Measurements from ENCODE around the gene AAR2.

GRCh38 chr20:36272547-36273220 lies 36.4 kb downstream of the AAR2 start:
- no peak for TF ChIP-seq REST (IDR thresholded peaks at IDR 0.05; ENCODE audit: borderline replicate concordance)
- no peak for TF ChIP-seq CTCF (IDR thresholded peaks at IDR 0.05; ENCODE audit: poor library complexity, severe bottlenecking)
- TF ChIP-seq EZH2 (IDR thresholded peaks at IDR 0.05; ENCODE audit: borderline replicate concordance, insufficient read depth, low read length, poor library complexity, severe bottlenecking), result no peak
- TF ChIP-seq EP300 (conservative IDR thresholded peaks at IDR 0.05; ENCODE audit: poor library complexity, severe bottlenecking), result no peak
- TF ChIP-seq POLR2AphosphoS5 (IDR thresholded peaks at IDR 0.05), result no peak
- no peak for TF ChIP-seq RAD21 (conservative IDR thresholded peaks at IDR 0.05)
- TF ChIP-seq TAF1 (IDR thresholded peaks at IDR 0.05; ENCODE audit: low read depth), result no peak
- TF ChIP-seq SMC3 (conservative IDR thresholded peaks at IDR 0.05; ENCODE audit: poor library complexity), result no peak

Measured in neural cell (in vitro differentiated cells).